ENCODE measurements around the gene LSMEM2.
"Not testable (repeated sequence)": the region's sequence is repeated elsewhere in the genome, so short reads cannot be mapped to it uniquely, and the experiment has no call there.

The LSMEM2 gene

DNA sequence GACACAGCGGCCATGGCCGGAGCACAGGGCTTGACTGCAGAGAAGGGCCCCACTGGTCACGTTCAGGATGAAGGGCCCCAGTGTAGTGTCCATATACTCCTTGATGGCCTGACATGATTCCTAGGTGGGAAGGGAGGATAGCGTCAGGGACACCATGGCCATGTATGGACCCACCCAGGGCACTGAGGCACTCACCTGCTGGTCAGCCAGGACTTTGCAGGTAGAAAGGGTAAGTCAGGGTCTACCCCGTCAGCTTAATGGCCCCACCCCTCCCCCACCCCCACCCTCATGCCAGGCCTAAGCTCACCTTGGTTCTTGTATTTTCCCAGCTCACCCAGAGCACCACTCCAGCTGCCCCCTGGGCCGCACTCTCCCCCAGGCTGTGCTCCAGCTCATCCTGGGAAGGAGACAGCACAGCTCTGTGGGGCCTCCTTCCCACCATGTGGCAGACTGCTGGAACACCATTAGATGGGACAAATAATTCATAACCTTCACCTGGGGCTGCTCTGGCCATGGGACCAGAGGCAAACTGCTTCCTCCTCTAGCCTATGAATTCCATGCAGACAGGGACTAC is 21.9 kb downstream of the LSMEM2 start:
- no peak for DNase-seq

- no peak for DNase-seq
Measured at GRCh38 chr3:50302095-50303012, 23.5 kb downstream of the LSMEM2 start.

- DNase-seq: no peak
Measured at GRCh38 chr3:50303013-50303815, 24.3 kb downstream of the LSMEM2 start, which contains the start of gene HYAL1. Gene HYAL1, minus strand, starts transcription at chr3:50303574. Its CDS starts 618 bp downstream, at chr3:50302956.

DNA sequence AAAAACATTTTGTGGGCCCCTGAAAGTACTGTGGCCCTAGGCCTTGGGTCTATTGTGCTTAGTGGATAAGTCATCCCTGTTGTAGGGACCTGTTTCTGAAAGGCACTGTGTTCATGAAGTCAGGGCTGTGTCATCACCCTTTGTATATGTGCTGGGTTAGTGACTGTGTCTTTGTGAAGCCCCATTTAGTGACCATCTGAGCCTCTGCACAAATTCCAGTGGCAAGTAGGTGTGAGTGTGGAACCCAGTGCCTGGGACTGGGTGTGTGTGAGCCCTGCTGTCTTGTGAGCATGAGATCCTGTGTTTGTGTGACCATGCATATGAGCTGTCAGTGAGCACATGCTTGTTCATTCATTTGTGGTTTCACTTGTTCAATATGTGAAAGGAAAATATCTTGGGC is 25.7 kb downstream of the LSMEM2 start:
- DNase-seq: no peak

DNA sequence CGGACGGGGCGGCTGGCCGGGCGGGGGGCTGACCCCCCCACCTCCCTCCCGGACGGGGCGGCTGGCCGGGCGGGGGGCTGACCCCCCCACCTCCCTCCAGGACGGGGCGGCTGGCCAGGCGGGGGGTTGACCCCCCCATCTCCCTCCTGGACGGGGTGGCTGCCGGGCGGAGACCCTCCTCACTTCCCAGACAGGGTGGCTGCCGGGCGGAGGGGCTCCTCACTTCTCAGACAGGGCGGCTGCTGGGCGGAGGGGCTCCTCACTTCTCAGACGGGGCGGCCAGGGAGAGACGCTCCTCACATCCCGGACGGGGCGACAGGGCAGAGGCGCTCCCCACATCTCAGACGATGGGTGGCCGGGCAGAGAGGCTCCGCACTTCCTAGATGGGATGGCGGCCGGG is 33.2 kb downstream of the LSMEM2 start:
- DNase-seq: not testable (repeated sequence)

DNA sequence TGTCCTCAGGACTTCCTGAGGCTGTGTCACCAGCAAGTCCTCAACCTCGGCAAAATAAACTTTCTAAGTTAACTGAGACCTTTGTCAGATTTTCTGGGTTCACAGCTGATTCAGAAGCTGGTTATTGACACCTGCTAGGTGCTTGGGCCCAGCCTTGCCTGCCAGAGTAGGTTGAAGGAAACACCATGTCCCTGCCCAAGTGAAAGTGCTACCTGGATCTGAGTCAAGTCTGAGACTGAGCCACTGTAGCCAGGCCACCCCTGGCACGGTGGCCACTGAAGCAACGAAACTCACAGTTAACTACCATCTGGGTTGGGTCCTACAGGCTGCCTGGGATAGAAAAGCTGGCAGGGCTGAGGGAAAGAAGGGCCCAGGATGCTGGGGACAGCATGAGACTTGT is 35.5 kb downstream of the LSMEM2 start:
- no peak for DNase-seq

DNA sequence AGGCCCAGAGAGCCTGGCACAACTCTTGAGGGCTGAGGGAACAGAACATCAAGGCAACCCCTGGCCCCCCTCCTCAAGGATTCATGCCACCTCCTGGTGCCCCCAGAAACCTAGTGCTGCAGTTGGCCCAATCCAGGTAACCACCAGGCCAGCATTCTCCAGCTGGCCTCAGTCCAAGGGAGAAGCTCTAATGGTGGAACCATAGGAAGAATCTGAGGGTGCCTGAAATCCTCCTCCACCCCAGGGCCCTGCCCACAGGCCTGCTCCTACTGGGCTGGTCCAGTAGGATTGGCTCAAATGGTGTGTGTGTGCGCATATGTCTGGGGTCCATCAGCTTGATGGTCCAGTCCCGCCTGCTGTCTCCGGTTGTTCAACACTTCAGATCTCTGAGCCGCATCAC is 35.9 kb downstream of the LSMEM2 start:
- DNase-seq: no peak

DNA sequence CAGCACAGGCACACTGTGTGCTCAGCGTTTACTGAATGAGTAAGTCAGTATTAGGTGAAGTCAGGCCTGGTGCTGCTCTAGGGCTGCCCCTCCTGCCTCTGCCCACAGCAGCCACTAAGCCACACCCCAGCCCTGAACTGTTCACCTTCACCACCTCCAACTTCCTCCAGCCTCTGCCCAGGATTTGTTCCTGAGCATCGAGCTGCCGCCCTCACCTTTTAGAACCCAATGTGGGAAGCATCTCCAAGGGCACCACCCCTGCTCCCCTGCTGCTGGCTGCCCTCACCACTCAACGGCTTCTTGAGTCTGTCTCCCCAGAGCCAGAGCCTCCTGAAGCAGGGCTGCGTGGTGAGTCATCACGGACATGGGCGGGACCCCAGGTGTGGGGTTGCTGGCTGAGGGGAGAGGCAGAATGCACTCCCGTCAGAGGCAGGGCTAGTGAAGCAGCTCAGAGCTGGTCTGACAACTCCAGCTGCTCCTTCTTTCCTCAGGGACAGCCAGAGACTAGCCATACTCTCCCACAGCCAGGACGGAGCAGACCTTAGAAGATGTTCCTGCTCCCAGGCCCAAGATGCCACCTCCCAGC is 37.9 kb downstream of the LSMEM2 start:
- no peak for DNase-seq

DNA sequence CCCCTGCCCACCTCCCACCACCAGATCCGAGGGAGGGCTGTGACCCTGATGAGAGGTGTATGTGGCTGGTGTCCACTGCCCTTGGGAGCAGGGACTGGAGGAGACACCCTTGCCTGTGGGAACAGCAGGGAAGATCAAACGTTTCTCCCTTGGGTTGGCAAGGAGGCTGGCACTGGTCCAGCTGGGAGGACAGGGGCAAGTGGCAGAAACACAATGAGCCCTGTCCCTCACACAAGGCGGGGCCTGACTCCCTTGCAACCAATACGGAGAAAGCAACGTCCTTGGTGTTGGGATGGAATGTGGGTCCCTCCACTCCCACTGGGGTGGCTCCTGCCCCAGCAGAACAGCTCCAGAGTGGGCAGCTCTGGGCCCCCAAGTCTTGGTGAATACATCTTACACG is 38.4 kb downstream of the LSMEM2 start:
- no peak for DNase-seq

- DNase-seq: no peak
Measured at GRCh38 chr3:50318163-50318562, 39.3 kb downstream of the LSMEM2 start.

GRCh38 chr3:50318615-50319014 is 39.7 kb downstream of the LSMEM2 start:
- no peak for DNase-seq

DNA sequence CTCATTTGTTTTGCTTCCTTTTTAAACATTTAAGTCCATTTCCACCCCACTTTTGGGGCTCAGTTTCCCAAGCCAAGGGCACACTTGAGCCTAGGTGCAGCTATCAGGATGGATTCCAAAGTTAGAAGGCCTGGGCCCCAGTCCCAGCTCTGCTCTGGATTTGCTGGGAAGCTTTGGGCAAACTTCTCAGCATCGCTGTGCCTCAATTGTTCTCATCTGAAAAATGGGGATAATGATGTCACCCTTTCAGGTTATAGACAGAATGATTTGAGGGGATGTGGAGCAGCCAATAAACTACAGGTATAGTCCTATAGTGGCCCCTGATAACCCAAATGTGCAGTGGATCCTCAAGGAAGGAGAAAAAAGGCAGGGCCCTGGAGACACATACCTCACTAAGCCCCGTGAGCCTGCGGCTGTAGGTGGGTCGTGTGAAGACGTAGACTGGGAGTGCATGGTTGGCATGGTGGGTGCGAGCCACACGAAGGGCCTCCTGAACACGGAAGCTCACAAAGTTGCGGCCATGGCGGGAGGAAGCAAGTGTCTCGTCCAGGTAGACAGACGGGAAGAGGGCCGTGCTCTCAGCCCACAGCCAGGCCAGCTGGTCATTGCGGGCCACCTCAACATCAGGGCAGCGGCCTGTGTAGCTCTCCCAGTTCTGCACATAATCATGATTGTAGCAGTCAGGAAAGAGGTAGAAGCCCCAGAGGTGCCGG is 40.5 kb downstream of the LSMEM2 start:
- no peak for DNase-seq

- no peak for DNase-seq
Measured at GRCh38 chr3:50319894-50320625, 41.2 kb downstream of the LSMEM2 start.

GRCh38 chr3:50320853-50321335 is 42.0 kb downstream of the LSMEM2 start:
- DNase-seq: peak; percentile 62

- DNase-seq: peak; percentile 78
Measured at GRCh38 chr3:50321336-50322114, 42.6 kb downstream of the LSMEM2 start.

- DNase-seq: no peak
Measured at GRCh38 chr3:50322115-50322385, 43.2 kb downstream of the LSMEM2 start.

GRCh38 chr3:50322386-50323091 is 43.7 kb downstream of the LSMEM2 start, which contains the start of gene HYAL2:
Gene HYAL2, minus strand, starts transcription at chr3:50322745. Its CDS starts 2,256 bp downstream, at chr3:50320489.
- no peak for DNase-seq

GRCh38 chr3:50323092-50323600 is 44.3 kb downstream of the LSMEM2 start:
- no peak for DNase-seq

- DNase-seq: no peak
Measured at GRCh38 chr3:50323614-50324199, 44.8 kb downstream of the LSMEM2 start.

All from stimulated activated CD4-positive, alpha-beta T cell treated with anti-CD3 and anti-CD28 coated beads, Interleukin-12 subunit alpha, Interleukin-12 subunit beta, amount 100 ng/mL, for 4 hours (primary cell).